ENCODE data around the gene AASS.

DNA sequence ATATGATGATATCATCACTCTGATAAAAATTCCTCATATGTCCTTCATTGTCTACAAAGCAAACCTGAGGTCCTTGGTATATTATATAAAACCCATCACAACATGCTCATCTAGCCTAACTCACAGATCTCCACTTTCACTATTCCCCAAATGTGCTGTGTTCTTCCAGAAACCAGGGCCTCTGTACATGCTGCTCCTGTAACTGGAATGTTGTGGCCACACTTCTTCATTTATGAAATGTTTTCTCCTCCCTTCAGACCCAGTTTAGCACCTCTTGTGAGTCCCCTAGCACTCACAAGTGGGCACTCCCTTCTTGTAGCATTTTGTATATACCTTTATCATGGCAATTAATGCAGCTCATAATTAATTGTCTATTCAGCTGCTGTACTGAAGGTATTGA, 61.9 kb downstream of the AASS start:
- TF ChIP-seq, protein P1, sequence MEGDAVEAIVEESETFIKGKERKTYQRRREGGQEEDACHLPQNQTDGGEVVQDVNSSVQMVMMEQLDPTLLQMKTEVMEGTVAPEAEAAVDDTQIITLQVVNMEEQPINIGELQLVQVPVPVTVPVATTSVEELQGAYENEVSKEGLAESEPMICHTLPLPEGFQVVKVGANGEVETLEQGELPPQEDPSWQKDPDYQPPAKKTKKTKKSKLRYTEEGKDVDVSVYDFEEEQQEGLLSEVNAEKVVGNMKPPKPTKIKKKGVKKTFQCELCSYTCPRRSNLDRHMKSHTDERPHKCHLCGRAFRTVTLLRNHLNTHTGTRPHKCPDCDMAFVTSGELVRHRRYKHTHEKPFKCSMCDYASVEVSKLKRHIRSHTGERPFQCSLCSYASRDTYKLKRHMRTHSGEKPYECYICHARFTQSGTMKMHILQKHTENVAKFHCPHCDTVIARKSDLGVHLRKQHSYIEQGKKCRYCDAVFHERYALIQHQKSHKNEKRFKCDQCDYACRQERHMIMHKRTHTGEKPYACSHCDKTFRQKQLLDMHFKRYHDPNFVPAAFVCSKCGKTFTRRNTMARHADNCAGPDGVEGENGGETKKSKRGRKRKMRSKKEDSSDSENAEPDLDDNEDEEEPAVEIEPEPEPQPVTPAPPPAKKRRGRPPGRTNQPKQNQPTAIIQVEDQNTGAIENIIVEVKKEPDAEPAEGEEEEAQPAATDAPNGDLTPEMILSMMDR (conservative IDR thresholded peaks at IDR 0.05; ENCODE audit: low read length) = no peak
- no peak for TF ChIP-seq EZH2phosphoT487 (IDR thresholded peaks at IDR 0.05; ENCODE audit: borderline replicate concordance, low read depth, low read length)
